Measurements from ENCODE around the gene CDIP1.

The CDIP1 gene

GRCh38 chr16:4489030-4489429 lies 49.5 kb downstream of the CDIP1 start:
- no peak for DNase-seq (ENCODE audit: low read depth, low spot score)

- no peak for DNase-seq (ENCODE audit: low read depth, low spot score)
Measured at GRCh38 chr16:4488499-4488967, 50.0 kb downstream of the CDIP1 start.

DNA sequence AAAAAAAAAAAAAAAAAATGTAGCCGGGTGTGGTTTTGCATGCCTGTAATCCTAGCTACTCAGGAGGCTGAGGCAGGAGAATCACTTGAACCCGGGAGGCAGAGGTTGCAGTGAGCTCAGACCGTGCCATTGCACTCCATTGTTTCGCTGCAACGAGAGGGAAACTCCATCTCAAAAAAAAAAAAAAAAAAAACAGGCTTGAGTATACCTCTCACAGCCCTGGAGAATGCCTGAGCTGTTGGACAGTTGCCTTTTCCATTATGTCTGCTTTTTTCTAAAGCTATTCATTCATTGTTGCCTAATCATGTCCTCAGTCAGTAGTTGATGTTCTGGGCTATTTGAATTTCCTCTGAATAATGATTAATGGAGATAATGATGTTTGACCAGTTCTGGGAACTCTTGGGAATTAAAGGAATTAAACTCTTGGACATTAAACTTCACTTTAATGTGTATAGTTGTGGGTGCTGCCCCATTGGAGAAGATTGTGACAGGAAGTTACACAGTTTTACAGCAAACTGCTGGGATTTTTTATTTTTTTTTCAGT lies 50.5 kb downstream of the CDIP1 start:
- DNase-seq (ENCODE audit: low read depth, low spot score): no peak

DNA sequence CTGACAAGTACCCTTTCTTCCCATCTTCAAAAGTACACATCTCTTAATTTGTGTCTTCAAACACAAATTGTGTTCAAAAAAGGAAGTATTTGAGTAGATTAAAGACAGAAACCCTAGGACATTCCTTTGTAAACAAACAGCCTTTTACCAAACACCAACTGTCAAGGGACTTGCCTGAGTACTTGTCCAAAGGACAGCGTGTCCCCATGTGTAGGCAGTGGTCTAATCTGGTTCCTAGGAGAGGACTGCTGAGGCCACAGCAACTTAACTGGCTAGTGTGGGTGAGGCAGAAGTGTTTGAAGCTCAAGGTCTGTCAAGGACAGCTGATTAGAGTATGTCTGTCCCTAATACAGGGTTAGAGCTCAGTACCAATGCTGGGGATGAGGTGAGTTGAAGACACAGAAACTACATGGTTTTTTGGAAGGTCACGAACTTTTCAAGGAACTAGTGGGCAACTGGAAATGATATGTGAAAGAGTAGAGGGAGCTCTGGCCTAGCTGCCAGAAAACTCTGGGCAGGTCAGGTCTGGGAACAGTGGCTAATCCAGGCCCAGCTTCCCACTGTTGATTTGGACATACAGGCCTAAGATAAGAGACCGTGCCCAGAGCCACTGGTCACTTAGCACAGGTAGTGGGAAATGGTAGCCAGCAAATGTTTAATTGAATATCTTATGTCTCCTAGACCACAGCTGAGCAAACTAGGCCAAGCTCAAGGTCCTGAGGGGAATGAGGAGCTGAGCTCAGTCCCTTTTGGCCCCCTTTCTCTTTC lies 52.3 kb downstream of the CDIP1 start:
- no peak for DNase-seq (ENCODE audit: low read depth, low spot score)

GRCh38 chr16:4481963-4482362 lies 56.6 kb downstream of the CDIP1 start:
- DNase-seq (ENCODE audit: low read depth, low spot score): no peak

GRCh38 chr16:4481526-4481925 lies 57.0 kb downstream of the CDIP1 start:
- DNase-seq (ENCODE audit: low read depth, low spot score): no peak

DNA sequence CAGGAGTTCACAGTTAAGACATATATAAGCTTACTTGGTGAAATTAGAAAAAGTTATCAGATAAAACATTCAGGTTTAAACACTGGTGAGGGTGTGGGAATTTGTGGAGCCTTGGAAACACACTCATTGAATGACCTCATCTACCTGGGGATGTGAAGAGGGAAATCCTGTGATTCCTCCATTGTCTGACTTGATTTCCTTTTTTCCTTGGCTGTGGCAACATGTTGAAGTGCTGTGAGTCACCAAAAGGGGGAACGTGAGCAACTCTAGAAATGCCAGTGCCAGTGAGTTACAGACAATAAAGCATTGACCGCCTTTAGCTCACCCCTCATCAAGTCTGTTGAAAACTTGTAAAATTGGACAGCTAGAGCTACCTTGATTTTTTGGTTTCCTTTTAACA lies 60.6 kb downstream of the CDIP1 start:
- no peak for DNase-seq (ENCODE audit: low read depth, low spot score)

- peak; percentile 78 for DNase-seq (ENCODE audit: low read depth, low spot score)
Measured at GRCh38 chr16:4475880-4476788, 62.4 kb downstream of the CDIP1 start, which contains the start of gene HMOX2. Gene HMOX2, plus strand, starts transcription at chr16:4476398. Its CDS starts 29,127 bp downstream, at chr16:4505525.

DNA sequence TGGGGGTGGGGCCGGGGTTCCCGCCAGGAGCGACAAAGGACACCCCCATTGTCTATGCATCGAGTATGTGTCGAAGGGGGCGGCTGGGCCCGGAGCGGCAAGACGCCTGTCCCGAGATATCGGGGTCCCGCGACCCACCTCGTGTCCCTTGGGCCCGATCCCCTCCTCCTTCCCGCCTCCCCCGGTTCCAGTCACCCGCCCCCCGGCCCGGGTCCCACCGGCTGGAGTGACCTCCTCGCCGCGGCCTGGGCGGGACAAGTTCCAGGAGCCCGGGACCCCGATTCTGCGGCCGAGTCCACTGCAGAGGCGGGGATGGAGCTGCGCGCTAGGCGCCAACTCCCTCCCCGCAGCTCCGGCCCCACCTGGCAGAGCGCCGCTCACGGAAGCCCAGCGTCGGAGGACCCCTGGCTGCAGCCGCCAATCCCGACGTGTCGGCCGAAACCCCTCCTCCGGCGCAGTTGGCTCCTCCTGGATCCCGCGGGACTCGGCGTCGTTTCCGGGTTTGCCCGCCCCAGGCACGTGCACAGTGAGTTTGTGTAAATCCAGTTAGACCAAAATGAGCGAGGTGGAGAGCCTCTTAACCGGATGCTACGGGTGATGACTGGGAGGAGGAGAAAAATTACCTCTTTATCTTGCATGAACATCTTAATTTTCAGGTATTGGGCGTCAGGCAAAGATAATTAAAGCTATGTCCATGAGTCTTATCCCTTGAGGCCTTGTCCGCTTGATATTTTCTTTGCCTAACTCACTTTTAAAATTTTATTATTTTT lies 64.2 kb downstream of the CDIP1 start, which contains the start of gene NMRAL1:
TSS of gene NMRAL1 (minus strand) at position 434 of the 770 bp plus-strand sequence. CDS start 493 bp downstream, outside the sequence.
- peak; percentile 67 for DNase-seq (ENCODE audit: low read depth, low spot score)

GRCh38 chr16:4472880-4473279 lies 65.7 kb downstream of the CDIP1 start:
- no peak for DNase-seq (ENCODE audit: low read depth, low spot score)

DNA sequence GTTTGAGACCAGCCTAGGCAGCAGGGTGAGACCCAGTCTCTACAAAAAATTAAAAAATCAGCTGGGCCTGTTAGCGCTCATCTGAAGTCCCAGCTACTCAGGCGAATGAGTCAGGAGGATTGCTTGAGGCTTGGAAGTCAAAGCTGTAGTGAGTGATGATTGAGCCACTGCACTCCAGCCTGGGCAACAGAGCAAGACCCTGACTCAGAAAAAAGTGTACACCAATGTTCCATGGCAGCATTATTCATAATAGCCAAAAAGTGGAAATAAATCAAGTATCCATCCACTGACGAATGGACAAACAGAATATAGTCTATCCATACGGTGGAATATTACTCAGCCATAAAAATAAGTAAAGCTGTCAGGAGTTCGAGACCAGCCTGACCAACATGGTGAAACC lies 66.7 kb downstream of the CDIP1 start:
- DNase-seq (ENCODE audit: low read depth, low spot score): no peak

- DNase-seq (ENCODE audit: low read depth, low spot score): no peak
Measured at GRCh38 chr16:4468972-4469371, 69.6 kb downstream of the CDIP1 start.

- DNase-seq (ENCODE audit: low read depth, low spot score): no peak
Measured at GRCh38 chr16:4467916-4468315, 70.7 kb downstream of the CDIP1 start.

- no peak for DNase-seq (ENCODE audit: low read depth, low spot score)
Measured at GRCh38 chr16:4465977-4466779, 72.4 kb downstream of the CDIP1 start.

GRCh38 chr16:4463522-4464163 lies 74.9 kb downstream of the CDIP1 start:
- DNase-seq (ENCODE audit: low read depth, low spot score): no peak

GRCh38 chr16:4461250-4462085 lies 77.1 kb downstream of the CDIP1 start:
- no peak for DNase-seq (ENCODE audit: low read depth, low spot score)

GRCh38 chr16:4460936-4461249 lies 77.7 kb downstream of the CDIP1 start:
- DNase-seq (ENCODE audit: low read depth, low spot score): no peak
